CD4-positive, CD25-positive, alpha-beta regulatory T cell (primary cell): Measurements from ENCODE around the gene ZFHX3. TPM values are rescaled to one million over a fixed set of nuclear protein-coding genes. Genes with fewer than 3 reads are reported as not detected.

ENCODE experiments used
- ATAC-seq, 2 donors: fragments of 150-1000 bp; cut with Tn5 transposase; one replicate each; pipeline ENCODE4 v1.10.0; 2021; ENCODE audit warnings: low read depth in 2 of 2, moderate number of reproducible peaks in 2 of 2, moderate library complexity in 1 of 2
- DNase-seq, 3 donors: peaks; one replicate each; pipeline versions ENCODE4 v3.0.0 to v3.0.0-alpha.2; 2012 to 2022; ENCODE audit warnings: mixed read lengths in 1 of 3
- H3K27ac ChIP-seq: one replicate; pipeline ENCODE4 v1.7.0; 2013; ENCODE audit warnings: mild to moderate bottlenecking, low read length; ENCODE audit not compliant: insufficient read depth, poor library complexity, severe bottlenecking
- H3K27me3 ChIP-seq: one replicate; pipeline ENCODE4 v1.7.0; 2013; ENCODE audit warnings: low read length; ENCODE audit not compliant: control insufficient read depth, insufficient read depth
- H3K36me3 ChIP-seq: one replicate; pipeline ENCODE4 v1.7.0; 2013; ENCODE audit warnings: mild to moderate bottlenecking, low read length, moderate library complexity; ENCODE audit not compliant: control insufficient read depth, insufficient read depth
- H3K4me1 ChIP-seq: 2 replicates; pipeline ENCODE4 v1.7.0; 2013; ENCODE audit warnings: mild to moderate bottlenecking, low read length; ENCODE audit not compliant: insufficient read depth, control insufficient read depth, poor library complexity, severe bottlenecking
- H3K4me3 ChIP-seq: one replicate; pipeline ENCODE4 v1.7.0; 2013; ENCODE audit warnings: low read depth, mild to moderate bottlenecking, low read length, moderate library complexity
- H3K9me3 ChIP-seq, 2 experiments: 1 replicate in 1 of 2; 2 replicates in 1 of 2; pipeline ENCODE4 v1.7.0; 2013; ENCODE audit warnings: low read length in 2 of 2, mild to moderate bottlenecking in 1 of 2, moderate library complexity in 1 of 2; ENCODE audit not compliant: control insufficient read depth in 2 of 2
- H3K27ac Mint-ChIP-seq, 3 donors: one replicate each; pipeline ENCODE4 v1.8.0; 2020 to 2022; ENCODE audit warnings: mild to moderate bottlenecking in 3 of 3, mixed read lengths in 3 of 3, moderate library complexity in 2 of 3
- H3K27me3 Mint-ChIP-seq: one replicate; pipeline ENCODE4 v1.8.0; 2022; ENCODE audit warnings: mild to moderate bottlenecking, mixed read lengths
- H3K36me3 Mint-ChIP-seq: one replicate; pipeline ENCODE4 v1.8.0; 2020; ENCODE audit warnings: mixed read lengths
- H3K4me1 Mint-ChIP-seq, 4 donors: one replicate each; pipeline ENCODE4 v1.8.0; 2020 to 2022; ENCODE audit warnings: mixed read lengths in 4 of 4, mild to moderate bottlenecking in 1 of 4
- H3K4me3 Mint-ChIP-seq, 4 donors: one replicate each; pipeline ENCODE4 v1.8.0; 2020 to 2022; ENCODE audit warnings: mild to moderate bottlenecking in 4 of 4, mixed read lengths in 4 of 4, moderate library complexity in 3 of 4
- H3K9me3 Mint-ChIP-seq, 7 donors: one replicate each; pipeline ENCODE4 v1.8.0; 2020 to 2022; ENCODE audit warnings: mixed read lengths in 7 of 7, mild to moderate bottlenecking in 3 of 7, moderate library complexity in 2 of 7
- polyA plus RNA-seq, 4 donors: library from polyadenylated mRNA; unstranded; fragments of 300-500 nt; fragmentation: Illumina TruSeq; gene quantifications; one replicate each; pipeline ENCODE4 v1.2.3, GENCODE V29; 2021
- total RNA-seq: library from RNA; stranded (reverse); gene quantifications from one replicate; pipeline ENCODE4 v1.2.3, GENCODE V29; 2022

Gene ZFHX3
- total and polyA plus RNA-seq, 5 donors from 2014 or later = 0.01 to 0.94 (median 0.03) TPM; not detected in 1

GRCh38 chr16:72939247-72939646, 108.7 kb downstream of the ZFHX3 start:
- Histone ChIP-seq H3K27ac (no peak overlapping the region), H3K27me3 (no peaks in the 10 kb centered on the region), H3K9me3 (no peaks in the 10 kb centered on the region), H3K36me3 (no peaks in the 10 kb centered on the region), H3K4me1 (no peaks in the 10 kb centered on the region), H3K4me3 (no peak overlapping the region)
- no peak overlapping the region for H3K27ac Mint-ChIP-seq
- H3K36me3 Mint-ChIP-seq = no peaks in the 10 kb centered on the region
- H3K27me3 Mint-ChIP-seq = peaks cover 4% of the 10 kb centered on the region
- no peaks in the 10 kb centered on the region for H3K4me1 Mint-ChIP-seq
- ATAC-seq (no peak), DNase-seq (no peak)
- H3K4me3 Mint-ChIP-seq = no peak overlapping the region
- H3K9me3 Mint-ChIP-seq = peaks cover 0 to 3% (median 0%) of the 10 kb centered on the region in 7 donors

- no peaks in the 10 kb centered on the region for H3K36me3 Mint-ChIP-seq
- ATAC-seq (no peak), DNase-seq (no peak)
- H3K36me3 ChIP-seq = no peaks in the 10 kb centered on the region
- H3K4me1 Mint-ChIP-seq = no peaks in the 10 kb centered on the region
- H3K27me3 Mint-ChIP-seq = peaks cover 4% of the 10 kb centered on the region
- no peaks in the 10 kb centered on the region for H3K4me1 ChIP-seq
- H3K27ac Mint-ChIP-seq = no peak overlapping the region
- H3K4me3 ChIP-seq = no peak overlapping the region
- H3K9me3 ChIP-seq = no peaks in the 10 kb centered on the region
- peaks cover 0 to 3% (median 0%) of the 10 kb centered on the region in 7 donors for H3K9me3 Mint-ChIP-seq
- H3K27ac ChIP-seq = no peak overlapping the region
- H3K27me3 ChIP-seq = no peaks in the 10 kb centered on the region
- H3K4me3 Mint-ChIP-seq = no peak overlapping the region
These were observed 109.1 kb downstream of the ZFHX3 start for GRCh38 chr16:72938795-72939164.

- no peak overlapping the region for H3K4me3 ChIP-seq
- Mint-ChIP-seq H3K27ac (no peak overlapping the region), H3K27me3 (peaks cover 4% of the 10 kb centered on the region), H3K9me3 (peaks cover 0 to 3% (median 0%) of the 10 kb centered on the region in 7 donors), H3K4me1 (no peaks in the 10 kb centered on the region), H3K4me3 (no peak overlapping the region), H3K36me3 (no peaks in the 10 kb centered on the region)
- ATAC-seq = no peak
- no peaks in the 10 kb centered on the region for H3K27me3 ChIP-seq
- H3K9me3 ChIP-seq = no peaks in the 10 kb centered on the region
- H3K4me1 ChIP-seq = no peaks in the 10 kb centered on the region
- H3K36me3 ChIP-seq = no peaks in the 10 kb centered on the region
- DNase-seq = no peak
- H3K27ac ChIP-seq = no peak overlapping the region
These were observed 109.8 kb downstream of the ZFHX3 start for GRCh38 chr16:72937916-72938794.

- no peaks in the 10 kb centered on the region for H3K27me3 ChIP-seq
- DNase-seq (no peak), ATAC-seq (no peak)
- no peak overlapping the region for H3K27ac ChIP-seq
- H3K4me1 ChIP-seq = no peaks in the 10 kb centered on the region
- Mint-ChIP-seq H3K27me3 (peaks cover 4% of the 10 kb centered on the region), H3K4me3 (no peak overlapping the region), H3K4me1 (no peaks in the 10 kb centered on the region), H3K27ac (no peak overlapping the region), H3K9me3 (peaks cover 0 to 3% (median 0%) of the 10 kb centered on the region in 7 donors), H3K36me3 (no peaks in the 10 kb centered on the region)
- no peak overlapping the region for H3K4me3 ChIP-seq
- H3K36me3 ChIP-seq = no peaks in the 10 kb centered on the region
- no peaks in the 10 kb centered on the region for H3K9me3 ChIP-seq
These were observed 110.6 kb downstream of the ZFHX3 start for GRCh38 chr16:72937360-72937759.

GRCh38 chr16:72936408-72936807, 111.5 kb downstream of the ZFHX3 start:
- DNase-seq (no peak), ATAC-seq (no peak)
- no peaks in the 10 kb centered on the region for H3K36me3 ChIP-seq
- H3K4me3 ChIP-seq = no peak overlapping the region
- H3K27me3 Mint-ChIP-seq = peaks cover 4% of the 10 kb centered on the region
- no peak overlapping the region for H3K4me3 Mint-ChIP-seq
- H3K36me3 Mint-ChIP-seq = no peaks in the 10 kb centered on the region
- H3K9me3 ChIP-seq = no peaks in the 10 kb centered on the region
- H3K27me3 ChIP-seq = no peaks in the 10 kb centered on the region
- peaks cover 0 to 3% (median 0%) of the 10 kb centered on the region in 7 donors for H3K9me3 Mint-ChIP-seq
- no peak overlapping the region for H3K27ac ChIP-seq
- no peaks in the 10 kb centered on the region for H3K4me1 ChIP-seq
- H3K4me1 Mint-ChIP-seq = no peaks in the 10 kb centered on the region
- H3K27ac Mint-ChIP-seq = no peak overlapping the region

GRCh38 chr16:72935896-72936295, 112.0 kb downstream of the ZFHX3 start:
- no peak for DNase-seq
- no peak overlapping the region for H3K4me3 ChIP-seq
- Mint-ChIP-seq H3K36me3 (no peaks in the 10 kb centered on the region), H3K4me3 (no peak overlapping the region), H3K27me3 (peaks cover 4% of the 10 kb centered on the region), H3K9me3 (peaks cover 0 to 3% (median 0%) of the 10 kb centered on the region in 7 donors), H3K27ac (no peak overlapping the region), H3K4me1 (no peaks in the 10 kb centered on the region)
- no peaks in the 10 kb centered on the region for H3K4me1 ChIP-seq
- H3K27ac ChIP-seq = no peak overlapping the region
- ATAC-seq = no peak
- H3K27me3 ChIP-seq = no peaks in the 10 kb centered on the region
- H3K9me3 ChIP-seq = no peaks in the 10 kb centered on the region
- H3K36me3 ChIP-seq = no peaks in the 10 kb centered on the region

- ATAC-seq = no peak
- Mint-ChIP-seq H3K4me3 (no peak overlapping the region), H3K27ac (no peak overlapping the region), H3K4me1 (no peaks in the 10 kb centered on the region), H3K9me3 (peaks cover 0 to 3% (median 0%) of the 10 kb centered on the region in 7 donors), H3K27me3 (peaks cover 4% of the 10 kb centered on the region), H3K36me3 (no peaks in the 10 kb centered on the region)
- Histone ChIP-seq H3K36me3 (no peaks in the 10 kb centered on the region), H3K9me3 (no peaks in the 10 kb centered on the region), H3K27me3 (no peaks in the 10 kb centered on the region), H3K4me3 (no peak overlapping the region), H3K4me1 (no peaks in the 10 kb centered on the region), H3K27ac (no peak overlapping the region)
- DNase-seq = no peak
These were observed 113.1 kb downstream of the ZFHX3 start for GRCh38 chr16:72934636-72935403.
